Cardiac muscle cell (in vitro differentiated cells and primary cell): ENCODE data around the gene CYP3A4. TPM values are rescaled to one million over a fixed set of nuclear protein-coding genes. Genes with fewer than 3 reads are reported as not detected.

Source experiments
- DNase-seq, 2 donors: peaks; one replicate each; pipeline versions ENCODE4 v3.0.0 to v3.0.0-alpha.2; 2010 to 2017; ENCODE audit warnings: low read depth in 1 of 2, low spot score in 1 of 2
- H3K27ac ChIP-seq: fragments of 200-600 bp; sonication (generic); 2 replicates; pipeline ENCODE4 v1.5.1; 2016
- H3K27me3 ChIP-seq: fragments of 200-600 bp; sonication (generic); 2 replicates; pipeline ENCODE4 v1.6.0; 2016; ENCODE audit warnings: control low read depth
- H3K36me3 ChIP-seq: fragments of 200-600 bp; sonication (generic); 2 replicates; pipeline ENCODE4 v1.5.1; 2016; ENCODE audit warnings: control low read depth
- H3K4me1 ChIP-seq: fragments of 200-600 bp; sonication (generic); 2 replicates; pipeline ENCODE4 v1.8.1; 2017; ENCODE audit warnings: low read depth, mild to moderate bottlenecking, mixed run types
- H3K4me3 ChIP-seq: fragments of 200-600 bp; sonication (generic); 2 replicates; pipeline ENCODE4 v1.5.1; 2016; ENCODE audit warnings: mild to moderate bottlenecking
- H3K9me3 ChIP-seq: fragments of 200-600 bp; sonication (generic); 2 replicates; pipeline ENCODE4 v1.5.1; 2017; ENCODE audit warnings: low read depth, mild to moderate bottlenecking, control low read depth
- CTCF ChIP-seq: IDR thresholded peaks from 2 replicates; pipeline ENCODE4 v1.5.1; 2012; ENCODE audit warnings: low read depth, mild to moderate bottlenecking, low read length
- polyA plus RNA-seq: library from polyadenylated mRNA; unstranded; fragments of >200 nt; fragmentation: Nextera tagmentation; extraction: Ambion mirVana; gene quantifications from 2 replicates; pipeline ENCODE4 v1.2.1, GENCODE V29; 2016
- total RNA-seq: library from RNA; depleted of rRNA; stranded (reverse); fragments of >200 nt; gene quantifications from 2 replicates; pipeline ENCODE4 v1.2.3, GENCODE V29; 2016

Gene CYP3A4
- total and polyA plus RNA-seq, 2 experiments from 2014 or later = not detected

GRCh38 chr7:99768471-99768870 is 15.5 kb downstream of the CYP3A4 start:
- H3K27ac ChIP-seq = no peak overlapping the region
- no peaks in the 10 kb centered on the region for H3K36me3 ChIP-seq
- DNase-seq = no peak
- H3K9me3 ChIP-seq = no peaks in the 10 kb centered on the region
- TF ChIP-seq CTCF = no peak
- no peaks in the 10 kb centered on the region for H3K4me1 ChIP-seq
- no peak overlapping the region for H3K4me3 ChIP-seq
- no peaks in the 10 kb centered on the region for H3K27me3 ChIP-seq

DNA sequence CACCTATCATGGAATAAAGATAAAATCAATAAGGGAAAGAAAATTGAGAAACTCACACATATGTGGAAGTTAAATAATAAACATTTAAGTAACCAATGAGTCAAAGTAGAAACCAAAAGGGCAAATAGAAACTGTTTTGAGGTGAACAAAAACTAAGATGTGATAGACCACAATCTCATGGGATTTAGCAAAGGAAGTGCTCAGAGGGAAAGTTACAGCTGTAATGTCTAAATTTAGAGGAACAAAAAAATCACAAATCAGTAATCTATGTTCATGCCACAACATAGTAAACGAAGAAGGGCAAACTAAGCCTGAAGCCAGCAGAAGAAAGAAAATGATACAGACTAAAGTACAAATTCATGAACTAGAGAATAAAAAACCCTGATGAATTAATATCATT is 16.3 kb downstream of the CYP3A4 start:
- no peak for DNase-seq
- no peak for TF ChIP-seq CTCF
- no peak overlapping the region for H3K27ac ChIP-seq
- H3K9me3 ChIP-seq = no peaks in the 10 kb centered on the region
- no peak overlapping the region for H3K4me3 ChIP-seq
- H3K4me1 ChIP-seq = no peaks in the 10 kb centered on the region
- no peaks in the 10 kb centered on the region for H3K27me3 ChIP-seq
- no peaks in the 10 kb centered on the region for H3K36me3 ChIP-seq

DNA sequence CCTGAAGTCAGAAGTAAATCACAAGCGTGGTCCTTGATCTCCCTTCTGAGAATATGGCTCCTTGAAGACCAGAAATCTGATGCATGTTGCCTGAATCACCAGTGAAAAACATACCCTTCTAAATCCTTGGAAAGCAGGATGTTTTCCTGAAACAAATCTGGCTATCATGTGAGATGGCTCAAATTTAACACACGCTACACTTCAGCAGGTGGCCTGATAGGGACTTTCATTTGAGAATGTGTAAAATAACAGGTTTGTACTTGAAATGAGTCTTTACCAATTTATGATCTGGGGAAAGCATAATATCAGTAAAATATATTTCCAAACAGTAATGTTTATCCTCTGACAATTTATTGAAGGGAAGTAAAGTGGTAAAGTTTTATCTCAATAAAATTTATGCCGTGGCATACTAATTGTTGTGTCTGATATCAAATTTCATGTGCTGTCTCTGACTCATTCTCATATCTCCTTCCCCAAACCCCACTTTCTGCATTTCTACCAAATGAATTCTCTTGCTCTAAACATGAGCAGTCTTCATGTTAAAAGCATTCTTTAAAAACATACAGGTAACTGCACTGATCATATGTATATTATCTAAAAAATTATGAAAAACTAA is 17.4 kb downstream of the CYP3A4 start:
- DNase-seq = no peak
- no peak overlapping the region for H3K4me3 ChIP-seq
- no peaks in the 10 kb centered on the region for H3K36me3 ChIP-seq
- H3K27ac ChIP-seq = no peak overlapping the region
- no peak for TF ChIP-seq CTCF
- H3K9me3 ChIP-seq = no peaks in the 10 kb centered on the region
- H3K27me3 ChIP-seq = no peaks in the 10 kb centered on the region
- H3K4me1 ChIP-seq = no peaks in the 10 kb centered on the region

DNA sequence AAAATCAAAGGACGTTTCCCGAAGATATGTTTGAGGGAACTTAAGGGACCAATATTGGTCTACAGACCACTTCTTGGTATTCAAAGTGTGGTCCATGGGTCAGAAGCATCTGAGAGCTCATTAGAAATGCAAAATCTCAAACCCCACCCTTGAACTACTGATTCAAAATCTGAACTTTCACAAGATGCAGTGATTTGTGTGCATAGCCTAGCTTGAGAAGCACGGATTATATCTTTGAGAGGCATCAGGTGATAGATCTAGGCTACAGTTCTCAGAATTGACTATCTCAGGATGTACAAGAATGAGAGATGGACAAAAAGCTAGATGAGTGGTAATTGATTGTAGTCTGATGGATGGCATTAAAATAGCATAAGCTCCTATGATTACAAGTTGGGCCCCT is 19.5 kb downstream of the CYP3A4 start:
- H3K27me3 ChIP-seq = no peaks in the 10 kb centered on the region
- no peaks in the 10 kb centered on the region for H3K4me1 ChIP-seq
- H3K9me3 ChIP-seq = no peaks in the 10 kb centered on the region
- TF ChIP-seq CTCF = no peak
- DNase-seq = no peak
- H3K36me3 ChIP-seq = no peaks in the 10 kb centered on the region
- H3K4me3 ChIP-seq = no peak overlapping the region
- no peak overlapping the region for H3K27ac ChIP-seq

GRCh38 chr7:99762680-99763327 is 21.2 kb downstream of the CYP3A4 start:
- Histone ChIP-seq H3K9me3 (no peaks in the 10 kb centered on the region), H3K4me1 (no peaks in the 10 kb centered on the region), H3K36me3 (no peaks in the 10 kb centered on the region), H3K27ac (no peak overlapping the region), H3K4me3 (no peak overlapping the region), H3K27me3 (no peaks in the 10 kb centered on the region)
- TF ChIP-seq CTCF = no peak
- DNase-seq = peak in 1 of 2 donors; percentile 52
